GM18505 (cell line): ENCODE data around the gene PKNOX1.
"Not testable (repeated sequence)": the region's sequence is repeated elsewhere in the genome, so short reads cannot be mapped to it uniquely, and the experiment has no call there.

Experiments
- ATAC-seq: cut with Tn5 transposase; IDR thresholded peaks from one replicate; pipeline ENCODE4 v1.9.1; 2021; ENCODE audit not compliant: unreplicated experiment
- POLR2A ChIP-seq: IDR thresholded peaks from 4 replicates; pipeline ENCODE4 v1.6.1; 2011; ENCODE audit warnings: borderline replicate concordance; ENCODE audit not compliant: insufficient read depth, insufficient read length; ENCODE audit errors: extremely low read depth

The PKNOX1 gene

GRCh38 chr21:42988236-42988965 lies 14.0 kb downstream of the PKNOX1 start:
- TF ChIP-seq POLR2A, result no peak
- ATAC-seq, result no peak

DNA sequence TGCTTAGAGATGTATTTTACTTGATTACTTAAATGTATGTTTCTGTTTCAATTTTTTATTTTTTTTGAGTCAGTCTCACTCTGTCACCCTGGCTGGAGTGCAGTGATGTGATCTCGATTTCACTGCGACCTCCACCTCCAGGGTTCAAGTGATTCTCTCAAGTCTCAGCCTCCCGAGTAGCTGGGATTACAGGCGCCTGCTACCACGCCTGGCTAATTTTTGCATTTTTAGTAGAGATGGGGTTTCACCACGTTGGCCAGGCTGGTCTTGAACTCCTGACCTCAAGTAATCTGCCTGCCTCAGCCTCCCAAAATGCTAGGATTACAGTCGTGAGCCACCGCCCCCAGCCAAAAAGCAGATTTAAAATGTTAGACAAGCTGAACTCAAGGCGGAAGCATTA lies 15.0 kb downstream of the PKNOX1 start:
- not testable (repeated sequence) for ATAC-seq

DNA sequence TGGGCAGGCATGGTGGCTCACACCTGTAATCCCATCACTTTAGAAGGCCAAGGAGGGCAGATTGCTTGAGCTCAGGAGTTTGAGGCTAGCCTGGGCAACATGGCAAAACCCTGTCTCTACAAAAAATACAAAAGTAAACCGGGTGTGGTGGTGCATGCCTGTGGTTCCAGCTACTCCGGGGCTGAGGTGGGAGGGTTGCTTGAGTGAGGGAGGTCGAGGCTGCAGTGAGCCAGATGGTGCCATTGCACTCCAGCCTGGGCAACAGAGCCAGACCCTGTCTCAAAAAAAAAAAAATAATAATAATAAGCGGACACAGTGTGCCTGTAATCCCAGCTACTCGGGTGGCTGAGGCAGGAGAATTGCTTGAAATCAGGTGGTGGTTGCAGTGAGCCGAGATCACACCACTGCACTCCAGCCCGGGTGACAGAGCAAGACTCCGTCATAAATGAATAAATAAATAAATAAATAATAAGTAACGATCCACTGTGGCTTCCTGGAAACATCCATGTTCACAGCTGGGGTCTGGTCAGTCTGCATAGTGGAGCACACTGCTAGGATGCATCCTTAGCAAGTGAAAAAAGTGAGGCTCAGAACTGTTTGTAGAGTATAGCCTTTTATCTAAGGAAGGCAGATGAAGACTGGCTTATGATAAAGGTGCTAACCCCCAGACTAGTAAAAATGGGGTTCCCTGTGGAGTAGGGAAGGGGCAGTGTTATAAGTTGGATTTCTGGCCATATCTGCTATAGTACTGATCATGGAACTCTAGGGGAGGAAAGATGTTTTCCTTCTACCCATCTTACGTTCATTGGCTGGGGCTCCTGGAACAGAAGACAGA lies 15.7 kb downstream of the PKNOX1 start:
- TF ChIP-seq POLR2A, result no peak
- ATAC-seq, result no peak

- no peak for TF ChIP-seq POLR2A
- no peak for ATAC-seq
These were observed 17.8 kb downstream of the PKNOX1 start for GRCh38 chr21:42991992-42992740.

- TF ChIP-seq POLR2A, result no peak
- no peak for ATAC-seq
These were observed 18.8 kb downstream of the PKNOX1 start for GRCh38 chr21:42993051-42993712.

GRCh38 chr21:42997053-42997452 lies 22.7 kb downstream of the PKNOX1 start:
- TF ChIP-seq POLR2A, result no peak
- ATAC-seq, result no peak

DNA sequence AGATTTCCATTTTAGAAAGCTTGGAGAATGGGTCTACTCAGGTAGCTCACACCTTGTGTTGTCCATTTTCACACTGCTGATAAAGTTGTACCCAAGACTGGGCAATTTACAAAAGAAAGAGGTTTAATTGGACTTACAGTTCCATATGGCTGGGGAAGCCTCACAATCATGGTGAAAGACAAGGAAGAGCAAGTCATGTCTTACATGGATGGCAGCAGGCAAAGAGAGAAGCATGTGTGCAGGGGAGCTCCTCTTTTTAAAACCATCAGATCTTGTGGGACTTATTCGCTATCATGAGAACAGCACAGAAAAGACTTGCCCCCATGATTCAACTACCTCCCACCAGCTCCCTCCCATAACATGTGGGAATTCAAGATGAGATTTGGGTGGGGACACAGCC lies 23.6 kb downstream of the PKNOX1 start:
- ATAC-seq, result not testable (repeated sequence)

GRCh38 chr21:42999152-42999551 lies 24.8 kb downstream of the PKNOX1 start:
- not testable (repeated sequence) for ATAC-seq

DNA sequence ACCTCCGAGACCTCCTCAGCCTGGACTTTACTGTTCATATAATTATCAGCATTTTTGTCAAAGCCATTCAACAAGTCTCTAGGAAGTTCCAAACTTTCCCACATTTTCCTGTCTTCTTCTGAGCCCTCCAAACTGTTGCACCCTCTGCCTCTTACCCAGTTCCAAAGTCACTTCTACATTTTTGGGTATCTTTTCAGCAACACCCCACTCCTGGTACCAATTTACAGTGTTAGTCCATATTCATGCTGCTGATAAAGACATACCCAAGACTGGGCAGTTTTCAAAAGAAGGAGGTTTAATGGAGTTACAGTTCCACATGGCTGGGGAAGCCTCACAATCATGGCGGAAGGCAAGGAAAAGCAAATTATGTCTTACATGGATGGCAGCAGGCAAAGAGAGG lies 25.7 kb downstream of the PKNOX1 start:
- ATAC-seq, result not testable (repeated sequence)

GRCh38 chr21:43001316-43001715 lies 27.0 kb downstream of the PKNOX1 start:
- no peak for ATAC-seq
- TF ChIP-seq POLR2A, result no peak

- ATAC-seq, result no peak
These were observed 30.6 kb downstream of the PKNOX1 start for GRCh38 chr21:43004926-43005325.

DNA sequence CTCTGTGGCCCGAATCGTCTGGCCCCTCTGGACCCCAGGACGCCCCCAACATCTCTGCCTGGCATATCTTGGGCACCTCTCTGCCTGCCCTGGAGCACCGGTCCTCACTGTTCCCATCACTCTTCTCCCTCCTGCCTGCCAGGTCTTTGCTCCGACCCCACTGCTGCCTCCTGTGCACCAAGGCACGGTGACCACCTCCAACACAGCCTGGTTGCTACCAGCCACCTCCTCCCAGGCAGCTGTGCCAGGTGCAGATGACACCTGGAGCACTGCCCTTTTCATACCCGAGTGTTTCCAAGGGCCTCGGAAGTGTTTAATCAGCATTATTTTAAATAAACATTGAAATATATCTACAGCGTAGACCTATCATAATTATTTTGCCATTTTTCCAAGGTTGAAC lies 31.3 kb downstream of the PKNOX1 start:
- TF ChIP-seq POLR2A, result no peak
- no peak for ATAC-seq

More at GRCh38 chr21:43004926-43005325, 30.6 kb downstream of the PKNOX1 start:
- TF ChIP-seq POLR2A, result no peak

DNA sequence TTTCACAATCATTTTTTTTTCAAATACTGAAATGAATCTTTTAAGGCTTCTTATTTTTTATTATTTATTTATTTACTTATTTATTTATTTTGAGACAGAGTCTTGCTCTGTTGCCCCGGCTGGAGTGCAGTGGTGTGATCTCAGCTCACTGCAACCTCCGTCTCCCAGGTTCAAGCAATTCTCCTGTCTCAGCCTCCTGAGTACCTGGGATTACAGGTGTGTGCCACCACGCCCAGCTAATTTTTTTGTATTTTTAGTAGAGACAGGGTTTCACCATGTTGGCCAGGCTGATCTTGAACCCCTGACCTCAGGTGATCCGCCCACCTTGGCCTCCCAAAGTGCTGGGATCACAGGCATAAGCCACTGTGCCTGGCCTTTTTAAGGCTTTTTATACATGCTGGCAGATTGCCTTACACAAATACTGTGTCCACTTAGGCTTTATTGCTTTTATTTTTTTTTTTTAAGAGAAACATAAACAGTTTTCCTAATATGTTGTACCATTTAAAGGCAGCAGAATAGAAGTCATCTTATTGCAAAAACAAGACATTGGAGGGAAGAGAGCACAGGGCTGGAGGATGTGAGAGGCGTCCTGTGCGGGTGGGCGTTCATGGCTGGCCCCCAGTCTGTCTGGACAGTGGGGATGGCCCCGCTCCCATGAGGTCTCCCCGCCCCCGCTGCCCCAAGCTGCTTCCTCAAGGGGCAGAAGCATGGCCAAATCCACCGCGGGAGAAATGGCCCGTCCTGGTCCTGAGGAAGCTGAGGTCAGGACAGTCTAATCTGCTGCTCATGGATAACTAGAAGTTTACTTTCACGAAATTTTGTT lies 31.9 kb downstream of the PKNOX1 start:
- not testable (repeated sequence) for ATAC-seq
